ENCODE measurements around the gene SLC26A11.

- TF ChIP-seq POLR2A (IDR thresholded peaks at IDR 0.05; ENCODE audit: low read depth, low read length) = no peak
- TF ChIP-seq POLR2AphosphoS5 (IDR thresholded peaks at IDR 0.05; ENCODE audit: low read depth, low read length) = no peak; the same call in 1 of the 2 replicates
Measured at GRCh38 chr17:80272366-80272765, 52.1 kb downstream of the SLC26A11 start.

All from GM12892 (cell line).